ENCODE data around the gene ZIC4. TPM values are rescaled to one million over a fixed set of nuclear protein-coding genes. Genes with fewer than 3 reads are reported as not detected.

ZIC4 gene
- total RNA-seq, 2 donors from 2014 or later: not detected

Other genes starting within 250 kb of the ZIC4 start
- not detected for gene ZIC1, start 2.8 kb upstream of the ZIC4 start, total RNA-seq